NCI-H345 treated with DMSO at 0.1 percent for 48 hours (cell line): Measurements from ENCODE around the gene SKI.
"Not testable (repeated sequence)": the region's sequence is repeated elsewhere in the genome, so short reads cannot be mapped to it uniquely, and the experiment has no call there.

ENCODE experiments used
- DNase-seq: peaks from one replicate; lab custom pipeline; 2025; ENCODE audit not compliant: unreplicated experiment; lab: John Stamatoyannopoulos, UW

The SKI gene

DNA sequence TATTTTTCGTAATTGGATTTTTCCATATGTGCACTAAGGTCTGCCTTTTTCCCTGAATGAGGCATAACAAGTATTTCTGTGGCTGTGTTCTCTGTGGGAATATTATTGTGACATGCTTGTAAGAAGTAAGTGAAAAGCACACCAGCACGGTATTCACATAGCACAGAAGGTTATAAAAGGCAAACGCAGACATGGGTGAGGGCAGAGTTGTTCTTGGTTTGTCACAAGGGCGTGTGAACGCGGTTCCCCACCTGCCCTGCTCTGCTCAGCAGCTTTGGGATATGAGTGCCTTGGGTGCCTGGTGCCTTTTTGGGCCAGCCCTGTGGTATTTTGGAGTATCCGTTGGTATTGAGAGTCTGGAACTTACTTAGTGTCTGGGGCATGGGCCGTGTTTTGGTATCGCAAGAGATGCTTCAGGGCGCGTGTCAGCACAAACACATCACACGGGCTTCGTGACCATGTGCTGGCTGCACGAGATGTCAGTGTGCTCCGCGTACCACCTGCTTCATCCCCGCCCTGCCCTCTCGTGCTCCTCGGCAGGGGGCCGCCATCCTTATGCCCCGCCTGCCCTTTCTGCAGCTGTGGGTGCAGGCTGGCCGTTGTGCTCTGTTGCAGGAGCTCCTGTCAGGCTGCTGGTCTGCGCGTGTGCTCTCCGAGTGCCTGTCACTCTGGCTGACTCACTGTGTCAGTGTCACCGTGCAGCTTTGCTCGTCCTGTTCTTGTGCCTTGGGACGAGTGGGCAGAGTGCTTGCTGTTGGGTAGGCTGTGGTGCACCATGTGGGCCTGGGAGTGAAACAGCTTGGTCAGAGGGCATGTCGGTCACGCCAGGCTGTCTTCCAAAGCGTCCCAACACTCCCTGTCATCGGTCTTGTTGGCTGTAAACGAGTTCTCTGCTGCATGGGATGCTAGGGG, 15.0 kb downstream of the SKI start:
- DNase-seq = no peak

GRCh38 chr1:2247045-2247394, 18.9 kb downstream of the SKI start:
- not testable (repeated sequence) for DNase-seq

DNA sequence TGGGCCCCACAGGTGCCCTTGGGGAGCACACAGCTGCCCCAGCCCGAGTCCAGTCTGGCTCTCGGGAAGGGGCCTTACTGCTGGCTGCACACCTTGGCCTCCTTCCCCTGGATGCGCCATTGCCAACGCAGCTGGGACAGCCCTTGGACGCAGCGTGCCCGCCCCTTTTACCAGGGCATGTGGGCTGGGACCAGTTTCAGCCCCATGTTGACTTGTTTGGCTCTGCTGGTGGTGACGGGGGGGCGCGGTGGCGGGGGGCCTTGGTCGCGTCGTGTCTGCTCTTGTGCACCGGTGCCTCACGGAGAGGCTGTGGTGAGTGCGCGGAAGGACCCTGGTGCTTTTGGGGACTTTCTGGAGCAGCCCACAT, 19.6 kb downstream of the SKI start:
- no peak for DNase-seq

GRCh38 chr1:2248127-2248826, 20.2 kb downstream of the SKI start:
- no peak for DNase-seq

DNA sequence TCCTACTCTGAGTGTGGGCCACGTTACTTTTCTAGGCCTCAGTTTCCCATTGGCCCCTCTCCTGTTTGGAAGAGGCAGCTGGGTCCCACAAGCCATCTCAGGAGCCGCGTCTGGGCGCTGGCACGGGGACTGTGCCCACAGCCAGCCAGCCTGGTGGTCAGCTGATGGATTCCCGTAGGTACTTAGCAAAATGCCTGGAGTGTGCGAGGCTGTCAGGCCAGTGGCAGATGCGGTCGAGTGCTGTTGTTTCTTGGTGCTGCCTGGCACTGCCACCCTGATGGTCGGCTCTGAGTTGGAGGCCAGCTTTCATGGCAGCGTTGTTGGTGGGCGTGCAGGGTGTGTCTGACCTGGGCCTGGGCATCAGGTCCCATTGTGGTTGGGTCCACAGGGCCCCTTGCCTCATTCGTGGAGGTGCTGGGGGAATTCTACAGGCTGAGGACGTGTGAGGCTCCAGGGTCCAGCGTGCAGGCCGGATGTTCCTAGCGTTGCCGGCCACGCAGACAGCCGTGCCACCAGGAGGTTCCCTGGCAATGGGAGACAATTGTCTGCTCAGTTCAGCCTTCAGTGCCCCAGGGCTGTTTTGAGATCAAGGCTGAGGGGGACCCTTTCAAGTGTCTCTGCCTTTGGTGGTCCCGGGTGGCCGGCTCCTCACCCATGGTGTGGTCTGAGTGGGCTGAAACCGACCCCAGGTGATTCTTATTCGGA, 20.9 kb downstream of the SKI start:
- DNase-seq = no peak

DNA sequence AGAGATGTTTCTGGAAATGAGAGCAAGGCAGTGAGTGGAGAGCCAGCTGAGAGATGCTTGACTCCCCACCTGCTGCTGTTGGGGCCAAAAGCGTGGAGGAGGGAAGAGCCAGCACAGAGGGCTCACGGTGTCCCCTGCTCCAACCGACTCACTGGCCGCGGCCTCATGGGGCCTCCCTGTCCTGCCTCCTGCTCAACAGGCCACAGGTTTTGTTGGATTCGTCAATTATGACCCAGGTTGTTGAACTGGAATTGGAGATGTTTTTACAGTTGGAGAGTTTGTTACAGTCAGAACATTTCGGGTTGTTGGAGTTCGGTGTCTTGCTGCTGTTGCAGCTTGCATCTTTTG, 21.4 kb downstream of the SKI start:
- DNase-seq = no peak

DNA sequence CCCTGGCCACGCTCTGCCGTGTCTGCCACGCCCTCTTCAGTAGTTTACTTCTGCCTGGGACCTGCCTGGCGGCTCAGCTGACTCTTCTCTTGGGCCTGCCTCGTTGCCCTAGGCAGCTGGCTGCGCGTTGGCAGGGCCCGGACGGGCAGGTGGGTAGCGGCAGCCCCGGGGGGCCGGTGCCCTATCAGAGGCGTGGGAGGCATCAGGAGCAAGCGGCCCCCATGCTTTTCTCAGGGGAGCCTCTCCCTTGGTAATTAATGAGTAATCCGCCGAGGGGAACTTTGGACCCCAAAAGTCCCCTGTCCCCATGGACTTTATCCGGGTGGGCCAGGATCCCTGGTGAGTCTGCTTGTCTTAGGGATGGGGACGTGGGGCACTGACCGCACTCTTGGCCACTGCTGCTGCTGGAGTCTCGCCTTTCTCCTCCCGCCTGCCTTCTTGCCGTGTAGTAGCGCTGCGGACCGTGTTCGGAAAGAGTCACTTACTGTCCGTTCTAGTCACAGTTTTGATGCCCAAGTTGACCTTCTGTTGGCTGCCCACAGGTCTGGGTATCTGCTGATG, 22.7 kb downstream of the SKI start:
- no peak for DNase-seq

- no peak for DNase-seq
Observed at GRCh38 chr1:2251363-2251762, 23.2 kb downstream of the SKI start.

GRCh38 chr1:2251786-2252185, 23.7 kb downstream of the SKI start:
- DNase-seq = no peak

GRCh38 chr1:2252423-2252822, 24.3 kb downstream of the SKI start:
- DNase-seq = no peak

GRCh38 chr1:2253036-2253796, 25.1 kb downstream of the SKI start:
- no peak for DNase-seq

GRCh38 chr1:2253797-2254480, 25.8 kb downstream of the SKI start:
- no peak for DNase-seq

- DNase-seq = no peak
Observed at GRCh38 chr1:2255047-2255419, 26.9 kb downstream of the SKI start.

GRCh38 chr1:2255420-2256369, 27.6 kb downstream of the SKI start:
- no peak for DNase-seq

GRCh38 chr1:2256435-2257244, 28.5 kb downstream of the SKI start:
- DNase-seq = no peak

DNA sequence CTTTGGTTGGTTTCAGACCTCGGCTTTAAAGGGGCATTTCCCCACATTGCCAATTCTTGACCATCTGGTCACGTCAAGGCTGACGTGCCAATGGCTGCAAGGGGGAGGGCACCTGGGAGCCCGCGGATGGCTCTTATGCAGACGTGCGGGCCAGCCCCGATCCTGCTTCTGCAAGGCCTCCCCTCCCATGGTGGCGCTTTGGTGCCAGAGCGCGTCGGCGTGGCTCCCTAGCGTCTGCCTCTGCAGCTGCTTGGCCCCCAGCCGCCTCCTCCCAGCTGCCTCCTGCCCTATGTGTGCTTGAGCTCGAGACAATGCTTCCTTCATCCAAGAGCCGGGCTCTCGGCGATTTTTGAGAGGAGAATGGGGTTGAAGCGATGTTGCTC, 29.1 kb downstream of the SKI start:
- DNase-seq = no peak

GRCh38 chr1:2258122-2258681, 30.1 kb downstream of the SKI start:
- no peak for DNase-seq

GRCh38 chr1:2258996-2259395, 30.9 kb downstream of the SKI start:
- DNase-seq = no peak
